ENCODE data around the gene GOSR1.

- TF ChIP-seq CTCF (IDR thresholded peaks at IDR 0.05; ENCODE audit: insufficient read depth, low read length, poor library complexity, severe bottlenecking) (no peak), EZH2phosphoT487 (conservative IDR thresholded peaks at IDR 0.05; ENCODE audit: low read length) (no peak)
These were observed 43.7 kb upstream of the GOSR1 start for GRCh38 chr17:30433514-30433913.
